Calu3 (cell line): ENCODE measurements around the gene SMIM41. TPM values are rescaled to one million over a fixed set of nuclear protein-coding genes. Genes with fewer than 3 reads are reported as not detected.

ENCODE experiments used
- BruUV-seq: library from RNA; stranded (reverse); fragments of 400-500 nt; replicated peaks from 2 replicates; lab custom pipeline; 2021; lab: Mats Ljungman, UMichigan
- CTCF ChIA-PET: fragments of 300-600 bp; sonication (Branson Sonifier 250); formaldehyde crosslinking; loops from one replicate; lab custom pipeline; 2022; ENCODE audit warnings: antibody characterized with exemption; lab: Charles Lee
- DNase-seq: peaks from one replicate; pipeline ENCODE4 v3.0.0; 2022
- H3K27ac Mint-ChIP-seq: one replicate; pipeline ENCODE4 v1.8.0; 2022; ENCODE audit warnings: mixed read lengths; ENCODE audit not compliant: unreplicated experiment
- H3K27me3 Mint-ChIP-seq: one replicate; pipeline ENCODE4 v1.8.0; 2022; ENCODE audit warnings: mixed read lengths; ENCODE audit not compliant: unreplicated experiment
- H3K36me3 Mint-ChIP-seq: one replicate; pipeline ENCODE4 v1.8.0; 2022; ENCODE audit warnings: mild to moderate bottlenecking, moderate library complexity, mixed read lengths; ENCODE audit not compliant: insufficient read depth, unreplicated experiment
- H3K4me1 Mint-ChIP-seq: one replicate; pipeline ENCODE4 v1.8.0; 2022; ENCODE audit warnings: mild to moderate bottlenecking, low read depth, mixed read lengths; ENCODE audit not compliant: unreplicated experiment
- H3K4me3 Mint-ChIP-seq: one replicate; pipeline ENCODE4 v1.8.0; 2022; ENCODE audit warnings: mild to moderate bottlenecking, low read depth, moderate library complexity, mixed read lengths; ENCODE audit not compliant: unreplicated experiment
- H3K9me3 Mint-ChIP-seq: one replicate; pipeline ENCODE4 v1.8.0; 2022; ENCODE audit warnings: low read depth, mixed read lengths; ENCODE audit not compliant: unreplicated experiment
- CTCF ChIP-seq: fragments of 200-600 bp; IDR thresholded peaks from one replicate; pipeline ENCODE4 v1.8.0; 2022; ENCODE audit warnings: antibody characterized with exemption; ENCODE audit not compliant: unreplicated experiment
- intact Hi-C: fragments of 100-400 bp; cut with micrococcal nuclease; formaldehyde crosslinking; loops from one replicate; pipeline ENCODE4 v1.10.0; 2022; ENCODE audit not compliant: unreplicated experiment
- total RNA-seq: library from RNA; stranded (reverse); gene quantifications from 2 replicates; pipeline ENCODE4 v1.2.3, GENCODE V29; 2022

The SMIM41 gene
- total RNA-seq, 1 experiment from 2014 or later: not detected

DNA sequence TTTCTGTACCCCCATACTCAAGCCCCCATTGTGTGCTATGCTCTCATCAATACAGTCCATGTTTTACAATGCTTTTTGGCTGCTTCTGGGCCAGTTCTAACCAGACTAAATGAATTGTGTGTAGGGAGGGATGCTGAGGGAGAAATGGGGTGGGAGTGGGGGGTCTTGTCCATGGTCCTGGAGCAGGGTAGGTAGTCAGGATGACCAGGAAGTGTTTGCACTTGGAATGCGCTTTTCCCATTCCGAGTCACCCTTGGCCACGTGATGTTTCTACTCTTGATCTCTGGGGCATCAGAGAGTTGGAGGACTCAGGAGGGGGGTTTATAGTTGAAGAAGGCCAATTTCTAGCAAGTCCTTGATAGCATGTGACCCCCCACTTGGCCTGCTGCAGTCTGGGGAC, 1.2 kb upstream of the SMIM41 start:
- H3K4me1 Mint-ChIP-seq: peaks cover 8% of the 10 kb centered on the region
- DNase-seq: no peak
- no TSS peak for BruUV-seq
- intact Hi-C loops: no loop called here
- no peaks in the 10 kb centered on the region for H3K27me3 Mint-ChIP-seq
- H3K9me3 Mint-ChIP-seq: no peaks in the 10 kb centered on the region
- H3K4me3 Mint-ChIP-seq: no peak overlapping the region
- no peak overlapping the region for H3K27ac Mint-ChIP-seq
- no peak for TF ChIP-seq CTCF
- CTCF ChIA-PET: interaction anchor here (1.0 kb wide), 1 partner anchor 46 kb away, joined by 4 read pairs; no protein-coding TSS in a partner anchor
- H3K36me3 Mint-ChIP-seq: peaks cover 19% of the 10 kb centered on the region

GRCh38 chr12:52080403-52081251, 1.1 kb downstream of the SMIM41 start:
- CTCF ChIA-PET: interaction anchor here (1.2 kb wide), 1 partner anchor 57 kb away, joined by 4 read pairs; no protein-coding TSS in a partner anchor

DNA sequence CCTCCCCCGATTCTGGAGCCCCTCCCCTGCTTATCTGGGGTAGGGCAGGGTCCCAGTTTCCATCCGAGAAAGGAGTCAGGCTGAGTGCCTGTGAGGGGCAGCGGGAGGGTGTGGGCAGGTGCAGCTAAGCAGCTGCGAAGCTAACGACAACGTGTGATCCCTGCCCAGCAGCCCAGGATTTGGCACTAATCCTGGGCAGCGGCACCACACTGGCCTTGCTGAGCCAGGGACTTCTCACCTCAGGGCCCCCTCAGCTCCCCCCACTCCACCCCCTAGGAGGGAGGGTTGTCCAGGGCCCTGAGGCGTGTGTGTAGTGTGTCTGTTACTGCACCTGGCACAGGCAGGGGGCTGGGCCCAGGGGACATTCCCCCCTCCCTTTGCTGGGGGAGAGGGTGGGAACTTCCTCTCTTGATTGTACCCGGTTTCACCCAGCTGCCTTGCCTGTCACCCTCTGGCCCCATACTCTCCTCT, 1.8 kb downstream of the SMIM41 start:
- intact Hi-C loops: no loop called here
- no peak overlapping the region for H3K4me3 Mint-ChIP-seq
- peaks cover 6% of the 10 kb centered on the region for H3K27me3 Mint-ChIP-seq
- DNase-seq: no peak
- no peak overlapping the region for H3K27ac Mint-ChIP-seq
- no TSS peak for BruUV-seq
- peaks cover 6% of the 10 kb centered on the region for H3K4me1 Mint-ChIP-seq
- no peaks in the 10 kb centered on the region for H3K9me3 Mint-ChIP-seq
- peaks cover 13% of the 10 kb centered on the region for H3K36me3 Mint-ChIP-seq
- CTCF ChIA-PET: interaction anchor here (1.2 kb wide), 1 partner anchor 58 kb away, joined by 4 read pairs; no protein-coding TSS in a partner anchor
- no peak for TF ChIP-seq CTCF

More at GRCh38 chr12:52080403-52081251, 1.1 kb downstream of the SMIM41 start:
- H3K36me3 Mint-ChIP-seq: peaks cover 13% of the 10 kb centered on the region
- no peaks in the 10 kb centered on the region for H3K27me3 Mint-ChIP-seq
- DNase-seq: no peak
- no peaks in the 10 kb centered on the region for H3K9me3 Mint-ChIP-seq
- no peak overlapping the region for H3K4me3 Mint-ChIP-seq
- no peak for TF ChIP-seq CTCF
- intact Hi-C loops: no loop called here
- BruUV-seq: no TSS peak
- no peak overlapping the region for H3K27ac Mint-ChIP-seq
- H3K4me1 Mint-ChIP-seq: peaks cover 6% of the 10 kb centered on the region

DNA sequence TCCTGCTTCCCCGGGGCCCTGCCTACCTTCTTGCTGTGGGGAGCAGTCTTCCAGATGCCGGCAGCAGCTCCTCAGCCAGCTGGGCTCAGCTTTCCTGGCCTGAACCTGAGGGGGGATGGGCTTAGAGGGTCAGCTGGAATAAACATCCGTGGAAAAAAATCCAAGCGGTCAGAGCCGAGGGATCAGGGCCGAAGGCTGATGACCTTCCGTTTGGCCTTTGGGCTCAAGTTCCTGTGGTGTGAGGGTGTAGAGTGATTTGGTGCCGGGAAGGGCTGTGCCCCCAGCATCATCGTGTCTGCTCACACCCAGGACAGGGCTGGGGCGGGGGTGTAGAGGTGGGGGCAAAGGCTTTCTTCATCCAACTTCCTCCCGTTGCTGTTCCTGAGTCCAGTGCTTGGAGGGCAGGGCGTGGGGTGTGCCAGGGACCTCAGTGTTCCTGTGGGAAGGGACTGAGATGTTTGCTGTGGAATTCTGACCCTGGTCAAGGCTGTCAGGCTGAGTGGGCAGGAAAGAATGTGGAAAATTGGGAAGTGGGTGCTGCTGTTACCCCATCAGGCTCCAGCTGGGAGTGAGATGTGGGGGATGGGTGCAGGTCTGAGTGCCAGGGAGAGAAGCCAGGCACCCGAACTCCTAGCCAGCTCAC, 2.6 kb downstream of the SMIM41 start:
- BruUV-seq: no TSS peak
- DNase-seq: no peak
- intact Hi-C loops: no loop called here
- peaks cover 15% of the 10 kb centered on the region for H3K27me3 Mint-ChIP-seq
- H3K27ac Mint-ChIP-seq: no peak overlapping the region
- H3K9me3 Mint-ChIP-seq: no peaks in the 10 kb centered on the region
- peaks cover 13% of the 10 kb centered on the region for H3K36me3 Mint-ChIP-seq
- CTCF ChIA-PET: interaction anchor here (0.8 to 4.6 kb wide), 5 partner anchors 45 to 78 kb away, joined by 3 to 37 read pairs (median 4); no protein-coding TSS in a partner anchor
- no peak for TF ChIP-seq CTCF
- H3K4me3 Mint-ChIP-seq: no peak overlapping the region
- peaks cover 6% of the 10 kb centered on the region for H3K4me1 Mint-ChIP-seq
